GM12874 (cell line): ENCODE measurements around the gene CCDC92.

Experiments used
- CTCF ChIP-seq: IDR thresholded peaks from 2 replicates; pipeline ENCODE4 v1.5.1; 2011; ENCODE audit warnings: low read depth, mild to moderate bottlenecking, control low read depth, low read length, moderate library complexity; ENCODE audit not compliant: insufficient read depth

Gene CCDC92

DNA sequence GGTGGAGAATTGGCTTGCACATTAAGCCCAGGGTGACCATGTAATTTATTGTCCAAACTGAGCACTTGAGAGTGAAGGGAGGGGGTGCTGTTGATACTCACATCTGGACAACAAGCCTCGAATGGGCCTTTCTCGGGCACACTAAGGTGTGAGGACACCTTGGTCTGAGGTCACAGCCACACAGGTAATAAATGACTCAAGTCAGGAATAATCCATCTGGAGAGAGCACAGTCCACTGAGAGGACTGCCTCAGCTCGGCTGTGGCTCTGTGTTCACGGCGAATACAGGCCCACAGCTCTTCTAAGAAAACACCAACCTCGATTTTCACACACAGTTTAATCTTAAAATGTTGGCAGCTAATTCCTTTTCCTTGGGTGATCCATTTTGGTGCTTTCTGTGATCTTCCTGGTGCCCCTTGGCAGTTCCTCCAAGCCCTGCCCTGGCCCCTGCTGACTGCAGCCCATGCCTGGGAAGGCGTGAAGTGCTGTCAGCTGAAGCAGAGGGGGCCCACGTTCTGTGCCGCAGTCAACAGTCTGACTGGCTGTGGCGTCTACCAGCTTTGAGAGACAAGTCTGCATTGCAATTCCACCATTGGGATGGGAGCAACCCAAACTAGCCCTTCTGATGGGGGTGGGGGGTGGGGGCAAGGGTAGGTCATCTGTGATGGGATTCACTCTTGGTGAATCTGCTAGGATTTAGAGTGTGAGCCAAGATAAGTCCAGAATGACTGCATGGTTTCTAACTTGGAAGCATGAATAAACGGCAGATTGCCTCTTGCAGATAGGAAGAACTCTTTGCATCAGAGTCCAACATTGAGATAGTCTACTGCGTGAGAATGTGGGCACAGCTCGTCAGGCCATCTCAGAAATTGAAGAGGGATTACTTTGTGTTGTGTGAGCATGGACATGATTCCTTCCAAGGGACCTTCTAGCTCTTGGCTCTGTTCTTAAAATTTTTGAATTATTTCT, 43.1 kb upstream of the CCDC92 start:
- no peak for TF ChIP-seq CTCF

DNA sequence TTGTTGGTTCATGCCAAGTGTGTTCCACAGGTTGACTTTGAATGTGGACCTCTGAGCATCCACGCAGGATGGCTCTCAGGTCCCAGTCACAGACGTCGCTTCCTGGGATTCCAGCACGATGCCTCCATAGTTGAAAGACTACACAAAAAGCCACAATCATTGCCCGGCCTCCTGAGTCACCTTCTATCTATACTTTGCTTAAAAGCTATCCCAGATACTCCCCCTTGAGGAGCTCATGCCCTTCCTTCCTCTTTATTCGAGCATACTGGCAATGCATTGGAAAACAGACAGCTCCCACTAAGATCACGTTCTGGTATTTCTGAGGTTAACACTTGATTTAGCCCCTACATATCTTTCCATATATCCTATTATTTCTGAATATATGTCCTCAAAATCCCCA, 40.4 kb upstream of the CCDC92 start:
- TF ChIP-seq CTCF: no peak

DNA sequence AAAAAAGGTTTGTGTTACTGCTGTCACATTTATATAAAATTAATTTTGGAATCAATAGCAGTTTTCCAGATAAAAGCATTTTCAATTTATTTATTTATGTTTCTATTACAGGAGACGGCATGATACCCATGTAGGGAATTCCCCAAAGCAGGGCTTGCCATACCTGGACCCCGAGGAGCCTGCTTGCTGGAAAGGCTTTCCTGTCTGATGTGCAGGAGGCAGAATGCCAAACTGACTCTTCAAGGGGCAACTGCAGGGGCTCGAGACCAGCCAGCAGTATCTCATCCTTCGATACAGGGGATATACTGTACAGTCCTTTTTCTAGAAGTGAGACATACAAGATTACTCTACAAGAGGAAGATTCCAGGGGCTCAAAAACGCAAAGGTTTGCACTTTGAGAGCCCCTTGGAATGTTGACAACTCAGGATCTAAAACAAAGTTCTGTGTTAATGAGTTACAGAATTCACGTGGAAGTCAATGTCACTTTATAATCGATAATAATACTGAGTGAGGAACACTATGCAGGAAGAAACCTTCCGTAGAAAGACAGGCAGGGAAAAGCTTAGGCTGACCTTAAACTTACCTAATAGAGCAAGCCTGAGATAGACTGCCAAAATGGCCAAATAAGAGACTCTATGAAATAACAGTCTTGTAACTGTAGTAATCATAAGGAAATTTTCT, 38.9 kb upstream of the CCDC92 start:
- no peak for TF ChIP-seq CTCF

GRCh38 chr12:124010687-124011086, 38.1 kb upstream of the CCDC92 start:
- TF ChIP-seq CTCF: no peak

- no peak for TF ChIP-seq CTCF
Measured at GRCh38 chr12:124009781-124010180, 37.1 kb upstream of the CCDC92 start.

- no peak for TF ChIP-seq CTCF
Measured at GRCh38 chr12:124008595-124008994, 36.0 kb upstream of the CCDC92 start.

DNA sequence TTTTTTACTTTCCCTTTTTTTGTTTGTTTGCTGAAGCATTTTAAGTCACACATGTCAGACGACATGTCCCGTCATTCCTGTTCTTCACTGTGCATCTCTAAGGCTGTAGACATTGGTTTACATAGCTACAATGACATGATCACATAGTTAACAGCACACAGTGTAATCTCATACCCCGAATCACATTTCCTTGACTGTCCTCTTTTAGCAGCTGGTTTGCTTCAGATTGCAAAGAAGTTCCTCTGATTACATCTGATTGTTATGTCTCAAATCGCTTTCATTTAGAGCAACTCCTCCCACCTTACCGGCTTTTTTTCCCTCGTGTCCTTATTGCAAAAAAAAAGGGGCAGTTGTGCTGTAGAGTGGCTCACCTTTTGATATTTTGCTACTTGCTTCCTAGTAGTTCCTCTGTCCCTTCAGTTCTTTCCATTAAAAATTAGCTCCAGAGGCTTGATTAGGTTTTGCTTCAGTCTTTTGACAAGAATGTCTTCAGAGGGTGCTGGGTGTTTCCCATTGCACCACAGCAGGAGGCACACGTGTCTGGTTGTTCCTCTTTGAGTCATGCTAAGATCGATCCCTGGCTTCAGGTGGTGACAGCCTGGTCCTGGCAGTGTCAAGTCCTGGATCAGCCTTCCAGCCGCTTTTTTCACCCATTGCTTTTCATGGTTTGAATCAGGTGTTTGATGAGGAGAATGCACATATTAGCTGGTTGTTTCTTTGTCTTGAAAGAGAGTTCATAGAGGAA, 35.4 kb upstream of the CCDC92 start:
- TF ChIP-seq CTCF: no peak
